SH-SY5Y (cell line): Measurements from ENCODE around the gene ICOSLG.

Experiments
- GATA2 ChIP-seq: IDR thresholded peaks from 2 replicates; pipeline ENCODE4 v1.6.1; 2011; ENCODE audit warnings: mild to moderate bottlenecking, low read depth, low read length
- GATA3 ChIP-seq: IDR thresholded peaks from 2 replicates; pipeline ENCODE4 v1.6.1; 2011; ENCODE audit warnings: low read depth, mild to moderate bottlenecking, low read length, moderate library complexity

DNA sequence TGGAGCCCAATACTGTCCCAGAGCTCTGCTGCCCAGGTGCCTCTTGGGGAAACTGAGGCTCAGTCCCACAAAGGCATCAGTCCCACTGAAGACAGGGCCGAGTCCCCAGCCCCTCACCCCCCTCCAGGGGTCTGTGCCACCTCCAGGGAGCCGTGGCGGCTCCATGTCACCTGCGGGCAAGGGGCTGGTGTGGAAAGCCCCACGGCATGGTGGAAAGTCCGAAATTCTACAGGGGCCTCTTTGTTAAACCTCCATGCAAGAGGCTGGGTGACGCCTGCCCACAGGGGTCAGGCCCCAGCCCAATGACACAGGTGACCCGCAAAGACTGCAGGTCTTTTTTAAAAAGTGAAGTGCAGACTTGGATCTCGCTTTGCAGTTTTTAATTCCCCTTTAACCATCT lies 41.6 kb upstream of the ICOSLG start:
- TF ChIP-seq GATA2 (no peak), GATA3 (no peak)
